Measurements from ENCODE around the gene ULK2. TPM values are rescaled to one million over a fixed set of nuclear protein-coding genes. Genes with fewer than 3 reads are reported as not detected.

The ULK2 gene
- total and polyA plus RNA-seq, 2 donors (not counting 1 experiment from before 2014, with no cell fraction given), result 2.0 to 2.9 TPM

DNA sequence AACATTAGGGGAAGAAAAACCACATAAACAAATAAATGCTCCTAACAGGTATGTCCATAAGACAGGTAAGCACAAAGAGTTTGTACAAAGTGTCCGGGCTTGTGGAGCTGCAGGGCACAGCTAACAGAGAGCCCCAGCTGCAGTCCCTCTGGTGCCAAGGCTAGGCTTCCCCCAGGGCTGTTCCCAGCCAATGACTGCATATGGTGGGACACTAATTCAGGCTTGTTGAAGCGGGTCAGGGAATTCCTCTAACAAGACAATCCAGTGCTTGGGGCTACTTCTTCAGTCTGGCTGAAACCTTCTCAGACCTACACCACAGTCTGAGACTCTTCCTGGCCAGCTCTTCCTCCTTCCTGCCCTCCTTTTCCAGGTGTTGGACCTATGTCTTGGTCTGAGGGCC lies 67.9 kb downstream of the ULK2 start:
- CTCF ChIA-PET, result no interaction called here
- Histone ChIP-seq H3K27ac (ENCODE audit: low read length in 2 of 2) (no peak overlapping the region), H3K4me2 (replicated peaks; ENCODE audit: low read depth, low read length, poor library complexity, severe bottlenecking) (no peak overlapping the region), H4K20me1 (ENCODE audit: control insufficient read depth, insufficient read depth, low read length, poor library complexity, severe bottlenecking) (no peaks in the 10 kb centered on the region), H3K27me3 (replicated peaks in 1 of 4; ENCODE audit: control extremely low read depth in 1 of 4, control insufficient read depth in 3 of 4, insufficient read depth in 4 of 4, low read length in 3 of 4) (no peaks in the 10 kb centered on the region), H3K79me2 (ENCODE audit: control insufficient read depth, insufficient read depth, low read length) (no peaks in the 10 kb centered on the region), H3K9ac (ENCODE audit: low read length) (no peak overlapping the region), H3K4me3 (ENCODE audit: control extremely low read depth in 1 of 5, extremely low read depth in 1 of 5, insufficient read depth in 1 of 5, low read depth in 2 of 5, low read length in 4 of 5) (no peak overlapping the region), H3K4me1 (ENCODE audit: control insufficient read depth in 2 of 2, insufficient read depth in 2 of 2, low read length in 2 of 2) (no peaks in the 10 kb centered on the region), H3K36me3 (replicated peaks in 1 of 2; ENCODE audit: control extremely low read depth in 1 of 2, control insufficient read depth in 1 of 2, extremely low read depth in 1 of 2, insufficient read depth in 2 of 2, low read length in 1 of 2) (no peaks in the 10 kb centered on the region), H3K9me3 (ENCODE audit: control extremely low read depth in 1 of 3, control insufficient read depth in 2 of 3, insufficient read depth in 1 of 3, low read length in 2 of 3) (peaks cover 2 to 17% (median 11%) of the 10 kb centered on the region in 3 donors), H2AFZ (ENCODE audit: insufficient read depth, low read depth, low read length, poor library complexity, severe bottlenecking) (no peak overlapping the region)
- DNase-seq (no peak), ATAC-seq (ENCODE audit: low read depth) (no peak)
- H3K27me3 Mint-ChIP-seq, result no peaks in the 10 kb centered on the region
- TF ChIP-seq, protein P1, sequence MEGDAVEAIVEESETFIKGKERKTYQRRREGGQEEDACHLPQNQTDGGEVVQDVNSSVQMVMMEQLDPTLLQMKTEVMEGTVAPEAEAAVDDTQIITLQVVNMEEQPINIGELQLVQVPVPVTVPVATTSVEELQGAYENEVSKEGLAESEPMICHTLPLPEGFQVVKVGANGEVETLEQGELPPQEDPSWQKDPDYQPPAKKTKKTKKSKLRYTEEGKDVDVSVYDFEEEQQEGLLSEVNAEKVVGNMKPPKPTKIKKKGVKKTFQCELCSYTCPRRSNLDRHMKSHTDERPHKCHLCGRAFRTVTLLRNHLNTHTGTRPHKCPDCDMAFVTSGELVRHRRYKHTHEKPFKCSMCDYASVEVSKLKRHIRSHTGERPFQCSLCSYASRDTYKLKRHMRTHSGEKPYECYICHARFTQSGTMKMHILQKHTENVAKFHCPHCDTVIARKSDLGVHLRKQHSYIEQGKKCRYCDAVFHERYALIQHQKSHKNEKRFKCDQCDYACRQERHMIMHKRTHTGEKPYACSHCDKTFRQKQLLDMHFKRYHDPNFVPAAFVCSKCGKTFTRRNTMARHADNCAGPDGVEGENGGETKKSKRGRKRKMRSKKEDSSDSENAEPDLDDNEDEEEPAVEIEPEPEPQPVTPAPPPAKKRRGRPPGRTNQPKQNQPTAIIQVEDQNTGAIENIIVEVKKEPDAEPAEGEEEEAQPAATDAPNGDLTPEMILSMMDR (IDR thresholded peaks at IDR 0.05), result no peak
- TF ChIP-seq EZH2 (IDR thresholded peaks at IDR 0.05; ENCODE audit: borderline replicate concordance, insufficient read depth, low read depth, low read length, poor library complexity, severe bottlenecking), result no peak
- H3K9me3 Mint-ChIP-seq (ENCODE audit: insufficient read depth), result peaks cover 6% of the 10 kb centered on the region
- H3K4me1 Mint-ChIP-seq, result no peaks in the 10 kb centered on the region
- H3K27ac Mint-ChIP-seq, result no peak overlapping the region
- WGBS (ENCODE audit: insufficient coverage), result 100% methylated on average over 2 of the region's 2 CpGs
- intact Hi-C loops (cut with micrococcal nuclease), result no loop called here
- H3K4me3 Mint-ChIP-seq, result no peak overlapping the region
- POLR2A ChIA-PET, result no interaction called here

DNA sequence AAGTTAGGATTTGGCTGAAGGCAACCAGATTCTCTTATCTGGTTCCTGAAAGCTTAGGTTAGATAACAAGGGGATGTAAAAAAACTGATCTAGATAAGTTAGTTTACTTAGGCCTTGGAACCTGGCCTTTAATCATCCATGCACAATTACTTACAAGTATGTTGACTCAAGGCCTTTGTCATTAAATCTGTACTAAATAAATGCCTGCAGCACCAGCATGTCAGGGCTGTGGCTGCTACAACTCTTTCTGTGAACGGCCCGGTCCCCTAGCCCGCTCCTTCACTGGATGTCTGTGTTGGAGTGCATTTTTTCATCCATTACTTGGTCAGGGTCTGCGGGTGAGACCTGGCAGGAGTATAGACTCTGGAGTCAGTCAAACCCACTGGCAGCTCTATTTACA lies 71.3 kb downstream of the ULK2 start:
- H3K27me3 Mint-ChIP-seq, result no peaks in the 10 kb centered on the region
- Histone ChIP-seq H3K4me3 (ENCODE audit: control extremely low read depth in 1 of 5, extremely low read depth in 1 of 5, insufficient read depth in 1 of 5, low read depth in 2 of 5, low read length in 4 of 5) (no peak overlapping the region), H3K4me2 (replicated peaks; ENCODE audit: low read depth, low read length, poor library complexity, severe bottlenecking) (no peak overlapping the region), H3K27ac (ENCODE audit: low read length in 2 of 2) (no peak overlapping the region), H3K9me3 (ENCODE audit: control extremely low read depth in 1 of 3, control insufficient read depth in 2 of 3, insufficient read depth in 1 of 3, low read length in 2 of 3) (peaks cover 2 to 20% (median 16%) of the 10 kb centered on the region in 3 donors), H3K79me2 (ENCODE audit: control insufficient read depth, insufficient read depth, low read length) (no peaks in the 10 kb centered on the region), H2AFZ (ENCODE audit: insufficient read depth, low read depth, low read length, poor library complexity, severe bottlenecking) (no peak overlapping the region), H3K27me3 (replicated peaks in 1 of 4; ENCODE audit: control extremely low read depth in 1 of 4, control insufficient read depth in 3 of 4, insufficient read depth in 4 of 4, low read length in 3 of 4) (no peaks in the 10 kb centered on the region), H3K36me3 (replicated peaks in 1 of 2; ENCODE audit: control extremely low read depth in 1 of 2, control insufficient read depth in 1 of 2, extremely low read depth in 1 of 2, insufficient read depth in 2 of 2, low read length in 1 of 2) (peaks cover 0 to 5% of the 10 kb centered on the region in 2 experiments), H4K20me1 (ENCODE audit: control insufficient read depth, insufficient read depth, low read length, poor library complexity, severe bottlenecking) (no peaks in the 10 kb centered on the region), H3K9ac (ENCODE audit: low read length) (no peak overlapping the region), H3K4me1 (ENCODE audit: control insufficient read depth in 2 of 2, insufficient read depth in 2 of 2, low read length in 2 of 2) (no peaks in the 10 kb centered on the region)
- no peak overlapping the region for H3K27ac Mint-ChIP-seq
- no peak overlapping the region for H3K4me3 Mint-ChIP-seq
- DNase-seq, result no peak
- no peak for TF ChIP-seq EZH2 (IDR thresholded peaks at IDR 0.05; ENCODE audit: borderline replicate concordance, insufficient read depth, low read depth, low read length, poor library complexity, severe bottlenecking)
- TF ChIP-seq, protein P1 (IDR thresholded peaks at IDR 0.05), result no peak
- H3K9me3 Mint-ChIP-seq (ENCODE audit: insufficient read depth), result peaks cover 15% of the 10 kb centered on the region
- WGBS (ENCODE audit: insufficient coverage), result 100% methylated on average over 4 of the region's 4 CpGs
- CTCF ChIA-PET, result no interaction called here
- ATAC-seq (ENCODE audit: low read depth), result no peak
- no peaks in the 10 kb centered on the region for H3K4me1 Mint-ChIP-seq
- POLR2A ChIA-PET, result no interaction called here
- intact Hi-C loops (cut with micrococcal nuclease), result no loop called here

Measured in B cell (primary cell).